CD14-positive monocyte (primary cell): Measurements from ENCODE around the gene P2RX5. TPM values are rescaled to one million over a fixed set of nuclear protein-coding genes. Genes with fewer than 3 reads are reported as not detected.

Experiments used
- DNase-seq, 3 donors: peaks; one replicate each; pipeline ENCODE4 v3.0.0-alpha.2; 2011 to 2022
- H2AFZ ChIP-seq: 2 replicates; pipeline ENCODE4 v1.6.0; 2012; ENCODE audit warnings: mild to moderate bottlenecking, low read depth, low read length, inconsistent platforms; ENCODE audit not compliant: insufficient read depth, poor library complexity, severe bottlenecking
- H3K27ac ChIP-seq, 2 donors: 1 replicate in 1 of 2; 2 replicates in 1 of 2; pipeline ENCODE4 v1.5.1; 2012 to 2013; ENCODE audit warnings: low read length in 2 of 2, control low read depth in 1 of 2, inconsistent platforms in 1 of 2, low read depth in 1 of 2, mild to moderate bottlenecking in 1 of 2
- H3K27me3 ChIP-seq, 2 donors: one replicate each; pipeline versions ENCODE4 v1.6.0 to v1.6.1; 2011 to 2013; ENCODE audit warnings: low read length in 2 of 2; ENCODE audit not compliant: control insufficient read depth in 2 of 2, insufficient read depth in 2 of 2
- H3K36me3 ChIP-seq, 2 donors: replicated peaks in 1 of 2; 1 replicate in 1 of 2; 2 replicates in 1 of 2; pipeline versions ENCODE4 v1.5.1 to v1.6.1; 2012 to 2013; ENCODE audit warnings: low read length in 2 of 2, control low read depth in 1 of 2, inconsistent platforms in 1 of 2, mild to moderate bottlenecking in 1 of 2; ENCODE audit not compliant: insufficient read depth in 2 of 2, control insufficient read depth in 1 of 2
- H3K4me1 ChIP-seq, 2 donors: 1 replicate in 1 of 2; 2 replicates in 1 of 2; pipeline versions ENCODE4 v1.5.1 to v1.6.1; 2012 to 2013; ENCODE audit warnings: low read length in 2 of 2, control low read depth in 1 of 2, inconsistent platforms in 1 of 2, mild to moderate bottlenecking in 1 of 2, moderate library complexity in 1 of 2; ENCODE audit not compliant: insufficient read depth in 2 of 2, control insufficient read depth in 1 of 2
- H3K4me2 ChIP-seq: replicated peaks from 2 replicates; pipeline ENCODE3; 2012; ENCODE audit warnings: low read length, moderate library complexity, mild to moderate bottlenecking; ENCODE audit not compliant: poor library complexity, severe bottlenecking; ENCODE audit errors: extremely low read depth
- H3K4me3 ChIP-seq, 3 experiments: fragments of 200-600 bp in 1 of 3; sonication (generic) in 1 of 3; replicated peaks in 1 of 3; 1 replicate in 2 of 3; 2 replicates in 1 of 3; pipeline ENCODE4 v1.5.1; 2011 to 2013; ENCODE audit warnings: low read length in 3 of 3, mild to moderate bottlenecking in 3 of 3, control low read depth in 2 of 3, low read depth in 2 of 3, inconsistent platforms in 1 of 3, moderate library complexity in 1 of 3
- H3K79me2 ChIP-seq: 2 replicates; pipeline ENCODE4 v1.6.0; 2012; ENCODE audit warnings: mild to moderate bottlenecking, control low read depth, inconsistent platforms, low read length, moderate library complexity; ENCODE audit not compliant: insufficient read depth
- H3K9ac ChIP-seq: 2 replicates; pipeline ENCODE4 v1.6.0; 2017; ENCODE audit warnings: low read length, mild to moderate bottlenecking; ENCODE audit not compliant: insufficient read depth, poor library complexity, severe bottlenecking
- H3K9me3 ChIP-seq, 2 donors: replicated peaks in 1 of 2; 1 replicate in 1 of 2; 2 replicates in 1 of 2; pipeline versions ENCODE4 v1.5.1 to v1.6.1; 2012 to 2013; ENCODE audit warnings: low read length in 2 of 2, control low read depth in 1 of 2; ENCODE audit not compliant: control insufficient read depth in 1 of 2, insufficient read depth in 1 of 2
- H4K20me1 ChIP-seq: 2 replicates; pipeline ENCODE4 v1.6.0; 2012; ENCODE audit warnings: mild to moderate bottlenecking, low read length, control low read depth, moderate library complexity; ENCODE audit not compliant: insufficient read depth
- H3K27ac Mint-ChIP-seq, 7 donors: one replicate each; pipeline ENCODE4 v1.8.0; 2020; ENCODE audit warnings: mild to moderate bottlenecking in 7 of 7, mixed read lengths in 7 of 7, moderate library complexity in 6 of 7, inconsistent platforms in 2 of 7
- H3K27me3 Mint-ChIP-seq, 3 donors: one replicate each; pipeline ENCODE4 v1.8.0; 2021 to 2022; ENCODE audit warnings: low read depth in 3 of 3, mild to moderate bottlenecking in 3 of 3, mixed read lengths in 3 of 3, moderate library complexity in 3 of 3, inconsistent platforms in 1 of 3
- H3K36me3 Mint-ChIP-seq, 2 donors: one replicate each; pipeline ENCODE4 v1.8.0; 2020; ENCODE audit warnings: mixed read lengths in 2 of 2, inconsistent platforms in 1 of 2, mild to moderate bottlenecking in 1 of 2
- H3K4me1 Mint-ChIP-seq: one replicate; pipeline ENCODE4 v1.8.0; 2020; ENCODE audit warnings: mild to moderate bottlenecking, mixed read lengths
- H3K4me3 Mint-ChIP-seq, 2 donors: one replicate each; pipeline ENCODE4 v1.8.0; 2020; ENCODE audit warnings: mild to moderate bottlenecking in 2 of 2, mixed read lengths in 2 of 2, moderate library complexity in 1 of 2
- H3K9me3 Mint-ChIP-seq, 7 donors: one replicate each; pipeline ENCODE4 v1.8.0; 2020 to 2022; ENCODE audit warnings: mixed read lengths in 7 of 7, mild to moderate bottlenecking in 6 of 7, moderate library complexity in 6 of 7, inconsistent platforms in 2 of 7
- WGBS: methylation state at CpG from one replicate; pipeline ENCODE4 v1.1.5; 2013; ENCODE audit warnings: missing lambda C conversion rate; ENCODE audit not compliant: insufficient coverage; 5-methylcytosine and 5-hydroxymethylcytosine counted together
- intact Hi-C, 2 donors: fragments of 100-400 bp; cut with micrococcal nuclease; formaldehyde crosslinking; loops; one replicate each; pipeline versions ENCODE4 v1.15.0 to v1.15.1; 2023
- polyA plus RNA-seq, 3 donors: library from polyadenylated mRNA; depleted of rRNA in 1 of 3; unstranded in 2 of 3; stranded (reverse) in 1 of 3; fragments of 300-500 nt in 2 of 3; fragments of >200 nt in 1 of 3; fragmentation: Illumina TruSeq in 2 of 3; gene quantifications; 1 replicate in 2 of 3; 2 replicates in 1 of 3; pipeline ENCODE4 v1.2.3, GENCODE V29; 2012 to 2021
- TF ChIP-seq, protein P1 (sequence below): fragments of 200-600 bp; IDR thresholded peaks from one replicate; pipeline ENCODE4 v1.8.0; 2022; ENCODE audit warnings: antibody characterized with exemption, mild to moderate bottlenecking

P2RX5 gene
- polyA plus RNA-seq, 3 donors: 0.64 to 8.8 (median 3.4) TPM

DNA sequence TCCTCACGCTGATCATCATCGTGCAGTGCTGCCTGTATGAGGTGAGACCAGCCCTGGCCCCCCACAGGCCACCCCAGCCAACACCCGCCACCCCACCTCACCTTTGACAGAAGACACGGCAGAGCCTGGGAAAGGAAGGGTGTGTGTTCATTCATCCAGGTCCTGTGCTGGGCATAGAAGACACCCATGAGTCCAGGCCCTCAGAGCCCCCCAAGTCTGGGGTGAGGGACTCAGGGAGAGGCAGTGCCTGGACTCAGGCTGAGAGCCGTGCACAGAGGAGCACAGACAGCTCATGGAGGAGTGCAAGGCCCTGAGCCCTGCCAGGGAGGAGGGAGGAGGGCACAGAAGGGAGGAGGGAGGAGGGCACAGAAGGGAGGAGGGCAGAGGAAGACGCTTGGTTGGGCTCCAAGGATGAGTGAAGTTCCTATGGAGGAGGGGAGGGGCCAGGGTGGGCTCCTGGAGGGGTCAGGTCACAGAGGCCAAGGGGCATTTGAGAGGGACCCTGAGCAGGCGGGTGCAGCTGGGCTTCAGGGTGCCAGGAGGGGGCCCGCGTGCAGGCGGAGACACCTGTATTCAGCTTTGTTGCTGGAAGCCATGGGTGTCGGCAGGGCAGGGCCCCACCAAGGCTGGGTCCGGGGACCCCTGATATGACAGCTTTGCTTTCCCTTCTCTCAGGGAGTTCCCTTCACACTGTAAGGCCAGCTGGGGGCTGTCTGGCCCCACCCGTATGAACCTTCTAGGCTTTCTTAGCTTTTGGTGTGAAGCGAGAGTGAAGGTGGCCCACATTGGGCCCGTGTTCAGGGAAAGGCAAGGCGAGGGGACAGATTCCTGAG, 39.0 kb downstream of the P2RX5 start:
- TF ChIP-seq, protein P1, sequence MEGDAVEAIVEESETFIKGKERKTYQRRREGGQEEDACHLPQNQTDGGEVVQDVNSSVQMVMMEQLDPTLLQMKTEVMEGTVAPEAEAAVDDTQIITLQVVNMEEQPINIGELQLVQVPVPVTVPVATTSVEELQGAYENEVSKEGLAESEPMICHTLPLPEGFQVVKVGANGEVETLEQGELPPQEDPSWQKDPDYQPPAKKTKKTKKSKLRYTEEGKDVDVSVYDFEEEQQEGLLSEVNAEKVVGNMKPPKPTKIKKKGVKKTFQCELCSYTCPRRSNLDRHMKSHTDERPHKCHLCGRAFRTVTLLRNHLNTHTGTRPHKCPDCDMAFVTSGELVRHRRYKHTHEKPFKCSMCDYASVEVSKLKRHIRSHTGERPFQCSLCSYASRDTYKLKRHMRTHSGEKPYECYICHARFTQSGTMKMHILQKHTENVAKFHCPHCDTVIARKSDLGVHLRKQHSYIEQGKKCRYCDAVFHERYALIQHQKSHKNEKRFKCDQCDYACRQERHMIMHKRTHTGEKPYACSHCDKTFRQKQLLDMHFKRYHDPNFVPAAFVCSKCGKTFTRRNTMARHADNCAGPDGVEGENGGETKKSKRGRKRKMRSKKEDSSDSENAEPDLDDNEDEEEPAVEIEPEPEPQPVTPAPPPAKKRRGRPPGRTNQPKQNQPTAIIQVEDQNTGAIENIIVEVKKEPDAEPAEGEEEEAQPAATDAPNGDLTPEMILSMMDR: no peak
- peaks cover 17 to 48% of the 10 kb centered on the region in 2 donors for H3K36me3 Mint-ChIP-seq
- H3K4me2 ChIP-seq: no peak overlapping the region
- no peaks in the 10 kb centered on the region for H3K9me3 ChIP-seq
- peaks cover 0 to 3% (median 0%) of the 10 kb centered on the region in 7 donors for H3K9me3 Mint-ChIP-seq
- H3K4me3 Mint-ChIP-seq: no peak overlapping the region
- no peaks in the 10 kb centered on the region for H3K27me3 ChIP-seq
- intact Hi-C loops: no loop called here
- H3K27ac Mint-ChIP-seq: no peak overlapping the region
- DNase-seq: no peak
- no peaks in the 10 kb centered on the region for H3K4me1 ChIP-seq
- no peaks in the 10 kb centered on the region for H4K20me1 ChIP-seq
- H3K27ac ChIP-seq: no peak overlapping the region
- H3K36me3 ChIP-seq: peaks cover 21 to 41% of the 10 kb centered on the region in 2 donors
- H3K27me3 Mint-ChIP-seq: peaks cover 0 to 2% (median 1%) of the 10 kb centered on the region in 3 donors
- no peaks in the 10 kb centered on the region for H3K79me2 ChIP-seq
- over 99% methylated on average over 10 of the region's 16 CpGs for WGBS
- no peak overlapping the region for H3K9ac ChIP-seq
- H3K4me1 Mint-ChIP-seq: peaks cover 3% of the 10 kb centered on the region
- no peak overlapping the region for H3K4me3 ChIP-seq
- no peak overlapping the region for H2AFZ ChIP-seq

DNA sequence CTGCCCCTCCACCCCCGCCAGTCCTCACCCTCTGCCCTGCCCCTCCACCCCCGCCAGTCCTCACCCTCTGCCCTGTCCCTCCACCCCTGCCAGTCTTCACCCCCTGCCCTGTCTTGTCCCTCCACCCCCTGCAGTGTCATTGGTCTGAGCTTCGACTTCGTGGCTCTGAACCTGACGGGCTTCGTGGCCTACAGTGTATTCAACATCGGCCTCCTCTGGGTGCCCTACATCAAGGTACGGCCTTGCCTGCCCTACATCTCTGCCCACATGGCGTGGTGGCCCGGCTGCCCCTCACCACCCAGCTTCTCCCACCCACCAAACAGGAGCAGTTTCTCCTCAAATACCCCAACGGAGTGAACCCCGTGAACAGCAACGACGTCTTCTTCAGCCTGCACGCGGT, 39.6 kb downstream of the P2RX5 start:
- Mint-ChIP-seq H3K27ac (no peak overlapping the region), H3K9me3 (peaks cover 0 to 3% (median 0%) of the 10 kb centered on the region in 7 donors), H3K4me1 (peaks cover 3% of the 10 kb centered on the region), H3K27me3 (peaks cover 0 to 2% (median 1%) of the 10 kb centered on the region in 3 donors), H3K36me3 (peaks cover 19 to 52% of the 10 kb centered on the region in 2 donors), H3K4me3 (no peak overlapping the region)
- Histone ChIP-seq H3K9ac (no peak overlapping the region), H3K36me3 (peaks cover 18 to 39% of the 10 kb centered on the region in 2 donors), H3K9me3 (no peaks in the 10 kb centered on the region), H3K4me3 (no peak overlapping the region), H3K4me2 (no peak overlapping the region), H3K79me2 (no peaks in the 10 kb centered on the region), H3K4me1 (no peaks in the 10 kb centered on the region), H4K20me1 (no peaks in the 10 kb centered on the region), H2AFZ (no peak overlapping the region), H3K27me3 (no peaks in the 10 kb centered on the region), H3K27ac (no peak overlapping the region)
- TF ChIP-seq, protein P1: no peak
- 95% methylated on average over 12 of the region's 16 CpGs for WGBS
- intact Hi-C loops: no loop called here
- no peak for DNase-seq
